AG04449 (cell line): ENCODE measurements around the gene COPS9.

Experiments
- CTCF ChIA-PET: fragments of 350-600 bp; formaldehyde crosslinking; extraction: SDS; loops from one replicate; lab custom pipeline; 2021; ENCODE audit warnings: antibody characterized with exemption; lab: Yijun Ruan, JAX
- POLR2A ChIA-PET: fragments of 400-600, 350-600 bp; formaldehyde crosslinking; extraction: SDS; loops from one replicate; lab custom pipeline; 2020; ENCODE audit warnings: antibody characterized with exemption, inconsistent platforms; lab: Yijun Ruan, JAX
- DNase-seq: peaks from one replicate; pipeline ENCODE4 v3.0.0-alpha.2; 2010; ENCODE audit warnings: low read depth, low spot score
- H3K4me3 ChIP-seq: 2 replicates; pipeline ENCODE4 v1.5.1; 2011; ENCODE audit warnings: low read depth, mild to moderate bottlenecking, control low read depth, low read length
- TF ChIP-seq, protein P1 (sequence below): IDR thresholded peaks from one replicate; pipeline ENCODE4 v1.5.1; 2011; ENCODE audit warnings: mild to moderate bottlenecking, moderate library complexity, low read length, control low read depth, inconsistent platforms; ENCODE audit not compliant: insufficient read depth; ENCODE audit errors: missing control alignments

COPS9 gene

DNA sequence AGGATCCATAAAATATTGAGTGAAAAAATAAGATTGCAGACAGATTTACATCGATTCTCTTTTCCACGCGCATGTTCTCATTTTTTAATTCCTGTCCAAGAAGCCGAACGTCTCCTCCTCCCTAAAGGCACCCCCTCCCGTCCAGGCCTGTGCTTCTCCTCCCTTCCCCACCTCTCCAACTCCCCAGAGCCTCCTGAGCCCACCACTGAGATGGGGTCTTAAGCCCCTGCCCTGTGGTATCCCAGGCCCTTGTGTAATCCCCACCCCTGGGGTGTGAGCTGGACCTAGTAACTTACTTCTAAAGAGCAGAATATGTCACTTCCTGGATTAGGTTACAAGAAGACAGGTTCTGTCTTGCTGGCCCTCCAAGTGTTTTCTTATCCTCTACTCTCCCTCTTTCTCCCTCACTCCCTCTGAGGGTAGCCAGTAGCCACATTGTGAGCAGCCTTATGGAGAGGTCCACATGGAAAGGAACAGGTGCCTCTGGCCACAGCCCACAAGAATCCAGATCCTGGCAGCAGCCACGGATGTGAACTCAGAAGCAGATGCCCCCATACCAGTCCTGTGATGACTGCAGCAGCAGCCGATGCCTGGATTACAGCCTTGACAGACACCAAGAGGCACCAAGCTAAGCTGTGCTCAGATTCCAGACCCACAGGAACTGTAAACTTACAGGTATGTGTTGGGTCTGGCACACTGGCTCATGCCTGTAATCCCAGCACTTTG, 44.0 kb upstream of the COPS9 start:
- no peak for DNase-seq
- POLR2A ChIA-PET: no interaction called here
- TF ChIP-seq, protein P1, sequence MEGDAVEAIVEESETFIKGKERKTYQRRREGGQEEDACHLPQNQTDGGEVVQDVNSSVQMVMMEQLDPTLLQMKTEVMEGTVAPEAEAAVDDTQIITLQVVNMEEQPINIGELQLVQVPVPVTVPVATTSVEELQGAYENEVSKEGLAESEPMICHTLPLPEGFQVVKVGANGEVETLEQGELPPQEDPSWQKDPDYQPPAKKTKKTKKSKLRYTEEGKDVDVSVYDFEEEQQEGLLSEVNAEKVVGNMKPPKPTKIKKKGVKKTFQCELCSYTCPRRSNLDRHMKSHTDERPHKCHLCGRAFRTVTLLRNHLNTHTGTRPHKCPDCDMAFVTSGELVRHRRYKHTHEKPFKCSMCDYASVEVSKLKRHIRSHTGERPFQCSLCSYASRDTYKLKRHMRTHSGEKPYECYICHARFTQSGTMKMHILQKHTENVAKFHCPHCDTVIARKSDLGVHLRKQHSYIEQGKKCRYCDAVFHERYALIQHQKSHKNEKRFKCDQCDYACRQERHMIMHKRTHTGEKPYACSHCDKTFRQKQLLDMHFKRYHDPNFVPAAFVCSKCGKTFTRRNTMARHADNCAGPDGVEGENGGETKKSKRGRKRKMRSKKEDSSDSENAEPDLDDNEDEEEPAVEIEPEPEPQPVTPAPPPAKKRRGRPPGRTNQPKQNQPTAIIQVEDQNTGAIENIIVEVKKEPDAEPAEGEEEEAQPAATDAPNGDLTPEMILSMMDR: no peak
- CTCF ChIA-PET: interaction anchor here (0.7 to 1.1 kb wide), 2 partner anchors 30 to 121 kb away, joined by 3 read pairs; no protein-coding TSS in a partner anchor
- no peak overlapping the region for H3K4me3 ChIP-seq

DNA sequence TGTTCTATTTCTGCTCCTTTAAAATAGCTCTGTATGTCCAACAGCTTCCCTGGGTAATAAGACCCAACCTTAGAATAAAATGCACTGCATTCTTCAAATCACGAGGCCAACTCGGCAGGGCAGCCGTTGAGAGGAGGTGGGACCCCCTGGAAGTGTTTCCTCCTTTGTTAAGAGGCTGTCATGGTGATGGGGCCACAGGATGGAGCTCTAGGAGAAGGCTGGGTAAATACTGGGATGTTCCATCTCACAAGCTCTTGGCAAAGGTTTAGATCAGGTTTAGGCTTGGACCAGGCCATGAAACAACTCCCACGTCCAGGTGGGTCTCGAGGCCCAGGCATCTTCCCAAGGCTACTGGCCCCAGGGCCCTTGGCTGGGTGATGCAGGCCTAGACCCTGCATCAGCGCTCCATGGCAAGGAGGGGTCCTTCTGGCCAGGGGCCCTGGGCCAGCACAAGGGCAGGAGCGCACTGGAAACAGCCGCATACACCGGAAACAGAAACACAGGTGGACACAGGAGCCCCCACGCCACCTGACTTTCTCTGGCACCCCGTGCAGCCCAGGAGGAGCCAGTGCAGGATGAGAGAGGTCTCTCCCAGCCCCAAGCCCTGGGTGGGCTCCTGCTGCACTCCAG, 43.2 kb upstream of the COPS9 start:
- CTCF ChIA-PET: interaction anchor here (0.8 to 1.1 kb wide), 2 partner anchors 29 to 259 kb away, joined by 3 to 5 read pairs; no protein-coding TSS in a partner anchor
- POLR2A ChIA-PET: no interaction called here
- H3K4me3 ChIP-seq: no peak overlapping the region
- DNase-seq: no peak
- TF ChIP-seq, protein P1: no peak

DNA sequence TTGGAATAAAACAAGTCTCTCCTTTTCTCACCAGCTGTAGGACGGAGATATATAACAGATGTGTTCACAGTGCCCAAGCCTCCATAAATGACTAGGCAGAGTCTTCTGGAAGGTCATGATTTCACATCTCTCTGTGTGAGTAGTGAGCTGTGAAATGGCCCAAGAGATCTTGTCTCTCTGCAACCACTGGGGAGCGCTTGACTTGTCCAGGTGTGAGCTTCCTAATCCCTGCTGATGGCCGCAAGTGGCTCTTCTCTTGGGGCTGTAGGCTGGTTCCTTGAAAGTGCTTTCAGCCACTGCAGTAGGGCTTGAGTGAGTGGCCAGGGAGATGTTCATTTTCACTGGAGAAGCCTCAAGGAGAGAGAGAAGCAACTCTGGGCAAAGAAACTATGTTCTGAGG, 42.5 kb upstream of the COPS9 start:
- CTCF ChIA-PET: interaction anchor here (0.8 kb wide), 1 partner anchor 260 kb away, joined by 5 read pairs; no protein-coding TSS in a partner anchor
- H3K4me3 ChIP-seq: no peak overlapping the region
- TF ChIP-seq, protein P1: no peak
- POLR2A ChIA-PET: no interaction called here
- no peak for DNase-seq

DNA sequence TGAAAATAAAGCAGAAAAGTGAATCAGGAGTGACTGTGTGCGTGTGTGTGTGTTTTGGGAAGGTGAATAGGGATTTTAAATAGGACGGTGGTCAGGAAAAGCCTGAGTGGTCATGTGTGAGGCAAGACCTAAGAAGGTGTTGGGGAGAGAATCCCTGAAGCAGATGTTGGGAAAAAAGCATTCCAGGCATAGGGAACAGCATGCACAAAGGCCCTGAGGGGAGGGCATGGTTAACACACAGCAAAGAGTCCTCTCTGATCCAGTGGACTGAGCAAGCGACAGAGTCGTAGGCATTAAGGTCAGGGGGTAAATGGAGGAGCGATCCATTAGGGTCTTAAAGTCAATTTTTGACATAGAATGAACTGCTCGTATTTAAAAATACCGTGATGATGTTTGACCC, 38.4 kb upstream of the COPS9 start:
- POLR2A ChIA-PET: no interaction called here
- no peak for DNase-seq
- CTCF ChIA-PET: interaction anchor here (1.3 kb wide), 1 partner anchor 62 kb away, joined by 3 read pairs; no protein-coding TSS in a partner anchor
- H3K4me3 ChIP-seq: no peak overlapping the region
- TF ChIP-seq, protein P1: no peak

DNA sequence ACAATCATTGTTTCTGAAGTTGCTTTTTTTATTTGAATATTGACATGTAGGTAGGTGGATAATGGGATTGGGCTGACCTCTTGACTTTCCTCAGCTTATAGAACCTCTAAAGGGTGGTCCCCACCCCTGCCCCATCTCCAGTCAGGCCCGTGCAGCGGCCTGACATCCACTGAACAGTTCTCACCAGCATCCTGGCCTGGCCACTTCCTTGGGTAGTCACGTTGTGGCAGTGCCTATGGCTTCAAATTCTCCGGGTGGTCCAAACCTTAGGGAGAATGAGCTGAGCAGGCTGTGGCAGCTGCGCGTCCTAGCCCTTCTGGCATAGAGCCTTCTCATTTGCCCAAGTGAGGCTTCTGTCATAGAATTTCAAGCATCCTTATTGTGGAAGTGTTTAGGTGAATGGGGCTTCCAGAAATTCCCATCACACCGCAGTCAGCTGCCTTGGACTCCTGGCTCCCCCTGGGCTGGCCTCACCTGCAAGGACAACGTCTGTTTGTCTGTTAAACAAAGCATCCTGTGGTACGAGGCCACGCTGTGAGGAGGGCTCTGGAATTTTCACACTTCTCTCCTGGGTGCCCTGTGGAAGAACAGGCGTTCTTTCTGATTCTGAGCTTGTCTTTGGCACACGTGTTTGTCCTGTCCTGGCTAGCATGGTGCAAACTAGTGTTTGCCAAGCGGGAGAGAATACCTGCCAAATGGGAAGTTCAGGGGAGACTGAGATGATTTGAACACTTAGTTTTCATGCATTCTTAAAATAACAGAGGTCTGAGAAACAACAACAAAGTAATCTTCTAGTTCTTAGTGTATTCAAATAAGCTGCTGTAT, 36.2 kb upstream of the COPS9 start:
- POLR2A ChIA-PET: no interaction called here

More for the DNA sequence above, 36.2 kb upstream of the COPS9 start:
- CTCF ChIA-PET: interaction anchor here (1.5 kb wide), 1 partner anchor 27 kb away, joined by 3 read pairs; no protein-coding TSS in a partner anchor
- no peak for DNase-seq
- TF ChIP-seq, protein P1: no peak
- H3K4me3 ChIP-seq: no peak overlapping the region
